IMR-90 (cell line): ENCODE measurements around the gene GOLGA5. TPM values are rescaled to one million over a fixed set of nuclear protein-coding genes. Genes with fewer than 3 reads are reported as not detected.
"Not testable (repeated sequence)": the region's sequence is repeated elsewhere in the genome, so short reads cannot be mapped to it uniquely, and the experiment has no call there.

Experiments used
- ATAC-seq: fragments of 200-7000 bp; cut with Tn5 transposase; 2 replicates; pipeline ENCODE4 v1.9.1; 2020; ENCODE audit warnings: low read depth, mild to moderate bottlenecking, moderate library complexity
- BruUV-seq: library from RNA; stranded (reverse); fragments of 400-500 nt; replicated peaks from 2 replicates; lab custom pipeline; 2021; lab: Mats Ljungman, UMichigan
- CTCF ChIA-PET: fragments of 300-600 bp; formaldehyde crosslinking; extraction: SDS; loops from one replicate; lab custom pipeline; 2021; ENCODE audit warnings: antibody characterized with exemption; lab: Yijun Ruan, JAX
- POLR2A ChIA-PET: fragments of 300-600 bp; sonication (Branson Sonifier 250); formaldehyde crosslinking; loops from one replicate; lab custom pipeline; 2022; ENCODE audit warnings: antibody characterized with exemption; ENCODE audit not compliant: unreplicated experiment; lab: Charles Lee
- DNase-seq: peaks from one replicate; pipeline ENCODE4 v3.0.0; 2013
- H2AFZ ChIP-seq: replicated peaks from 2 replicates; pipeline ENCODE3; 2013; ENCODE audit warnings: low read length, mild to moderate bottlenecking; ENCODE audit not compliant: poor library complexity
- H2AK5ac ChIP-seq: 2 replicates; pipeline ENCODE4 v1.6.1; 2013; ENCODE audit warnings: low read depth, low read length, inconsistent platforms
- H2AK9ac ChIP-seq: replicated peaks from 2 replicates; pipeline ENCODE3; 2013; ENCODE audit warnings: mild to moderate bottlenecking, low read depth, low read length, moderate library complexity; ENCODE audit not compliant: poor library complexity
- H2BK120ac ChIP-seq: 2 replicates; pipeline ENCODE4 v1.6.1; 2013; ENCODE audit warnings: low read depth, low read length, inconsistent platforms
- H2BK15ac ChIP-seq: 3 replicates; pipeline ENCODE4 v1.6.1; 2013; ENCODE audit warnings: low read depth, low read length, inconsistent platforms
- H2BK20ac ChIP-seq: 2 replicates; pipeline ENCODE4 v1.6.1; 2013; ENCODE audit warnings: low read depth, mild to moderate bottlenecking, inconsistent platforms, low read length, moderate library complexity
- H2BK5ac ChIP-seq: 2 replicates; pipeline ENCODE4 v1.6.1; 2013; ENCODE audit warnings: mild to moderate bottlenecking, low read depth, low read length, inconsistent platforms; ENCODE audit not compliant: poor library complexity, severe bottlenecking
- H3K14ac ChIP-seq: replicated peaks from 2 replicates; pipeline ENCODE4 v1.6.1; 2013; ENCODE audit warnings: low read depth, low read length, inconsistent platforms
- H3K18ac ChIP-seq: 2 replicates; pipeline ENCODE4 v1.6.1; 2013; ENCODE audit warnings: low read depth, low read length, control low read depth
- H3K23ac ChIP-seq: 2 replicates; pipeline ENCODE4 v1.6.1; 2013; ENCODE audit warnings: low read depth, low read length, inconsistent platforms
- H3K27ac ChIP-seq: 2 replicates; pipeline ENCODE4 v1.5.1; 2013; ENCODE audit warnings: mild to moderate bottlenecking, control low read depth, low read length; ENCODE audit not compliant: insufficient read depth
- H3K27me3 ChIP-seq: 2 replicates; pipeline ENCODE4 v1.6.1; 2013; ENCODE audit warnings: low read length; ENCODE audit not compliant: control insufficient read depth, insufficient read depth
- H3K36me3 ChIP-seq: 2 replicates; pipeline ENCODE4 v1.6.1; 2013; ENCODE audit warnings: low read length, mixed read lengths; ENCODE audit not compliant: control insufficient read depth, insufficient read depth
- H3K4ac ChIP-seq: 2 replicates; pipeline ENCODE4 v1.6.1; 2013; ENCODE audit warnings: low read depth, low read length, inconsistent platforms
- H3K4me1 ChIP-seq: 2 replicates; pipeline ENCODE4 v1.6.1; 2013; ENCODE audit warnings: low read length, mixed read lengths; ENCODE audit not compliant: control insufficient read depth, insufficient read depth
- H3K4me2 ChIP-seq: 2 replicates; pipeline ENCODE4 v1.6.1; 2013; ENCODE audit warnings: low read depth, mild to moderate bottlenecking, control low read depth, low read length, moderate library complexity
- H3K4me3 ChIP-seq: 2 replicates; pipeline ENCODE4 v1.5.1; 2013; ENCODE audit warnings: low read depth, mild to moderate bottlenecking, control low read depth, low read length, moderate library complexity; ENCODE audit not compliant: insufficient read depth
- H3K56ac ChIP-seq: 2 replicates; pipeline ENCODE4 v1.6.1; 2013; ENCODE audit warnings: low read length, inconsistent platforms; ENCODE audit not compliant: insufficient read depth; ENCODE audit errors: extremely low read depth
- H3K79me1 ChIP-seq, 2 experiments: 2 replicates each; pipeline ENCODE4 v1.6.1; 2013; ENCODE audit warnings: low read length in 2 of 2, inconsistent platforms in 1 of 2, low read depth in 1 of 2
- H3K9ac ChIP-seq: 2 replicates; pipeline ENCODE4 v1.6.1; 2013; ENCODE audit warnings: low read depth, low read length, control low read depth
- H3K9me1 ChIP-seq: 2 replicates; pipeline ENCODE4 v1.6.1; 2013; ENCODE audit warnings: low read length, inconsistent platforms; ENCODE audit not compliant: insufficient read depth
- H3K9me3 ChIP-seq: 2 replicates; pipeline ENCODE4 v1.6.1; 2013; ENCODE audit warnings: low read length; ENCODE audit not compliant: control insufficient read depth, insufficient read depth
- H4K20me1 ChIP-seq: 2 replicates; pipeline ENCODE4 v1.6.1; 2013; ENCODE audit warnings: low read length, inconsistent platforms; ENCODE audit not compliant: insufficient read depth
- H4K5ac ChIP-seq: 2 replicates; pipeline ENCODE4 v1.6.1; 2013; ENCODE audit warnings: mild to moderate bottlenecking, low read depth, low read length, control low read depth
- H4K8ac ChIP-seq, 2 experiments: 2 replicates each; pipeline ENCODE4 v1.6.1; 2013; ENCODE audit warnings: low read depth in 2 of 2, low read length in 2 of 2, control low read depth in 1 of 2, inconsistent platforms in 1 of 2
- H4K91ac ChIP-seq: 2 replicates; pipeline ENCODE4 v1.6.1; 2013; ENCODE audit warnings: low read depth, low read length, inconsistent platforms; ENCODE audit not compliant: insufficient read depth
- WGBS, 2 experiments: methylation state at CpG; one replicate each; pipeline versions ENCODE4 v1.1.5 to v1.1.7; 2013; ENCODE audit warnings: missing lambda C conversion rate in 2 of 2; ENCODE audit not compliant: insufficient read length in 1 of 2; ENCODE audit errors: extremely low coverage in 2 of 2; 5-methylcytosine and 5-hydroxymethylcytosine counted together
- dilution Hi-C: fragments of 300-500 bp; cut with HindIII; formaldehyde crosslinking; loops from one replicate; pipeline ENCODE4 v1.14.3; 2018; ENCODE audit warnings: low sequenced_read_pairs; ENCODE audit not compliant: unreplicated experiment
- in situ Hi-C: fragments of 300-500 bp; cut with MboI; formaldehyde crosslinking; loops from 3 replicates; pipeline ENCODE4 v1.14.3; 2019; ENCODE audit warnings: low sequenced_read_pairs, inconsistent platforms, mixed read lengths
- intact Hi-C: fragments of 100-400 bp; cut with micrococcal nuclease; formaldehyde crosslinking; loops from 2 replicates; pipeline ENCODE4 v1.10.0; 2022
- polyA plus RNA-seq, 3 experiments: library from polyadenylated mRNA; depleted of rRNA; stranded (reverse); fragments of >200 nt; gene quantifications; 2 replicates each; pipeline ENCODE4 v1.2.3, GENCODE V29; 2012; ENCODE audit warnings: low replicate concordance in 1 of 3
- total RNA-seq: library from RNA; depleted of rRNA; stranded (reverse); fragments of >200 nt; gene quantifications from 2 replicates; pipeline ENCODE4 v1.2.3, GENCODE V29; 2012

GOLGA5 gene
- total and polyA plus RNA-seq, 2 of the 4 experiments (the other 2 are of a cell fraction), result 35.0 to 59.5 TPM

DNA sequence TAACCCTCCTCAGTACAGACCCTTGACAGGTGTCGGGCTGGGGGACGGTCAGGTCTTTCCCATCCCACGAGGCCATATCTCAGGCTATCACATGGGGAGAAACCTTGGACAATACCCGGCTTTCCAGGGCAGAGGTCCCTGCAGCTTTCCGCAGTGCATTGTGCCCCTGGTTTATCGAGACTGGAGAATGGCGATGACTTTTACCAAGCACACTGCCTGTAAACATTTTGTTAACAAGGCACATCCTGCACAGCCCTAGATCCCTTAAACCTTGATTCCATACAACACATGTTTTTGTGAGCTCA is 26.4 kb downstream of the GOLGA5 start:
- H4K5ac ChIP-seq, CTCF ChIA-PET, H4K91ac ChIP-seq, H3K18ac ChIP-seq, H3K9me1 ChIP-seq, H2BK20ac ChIP-seq, H3K27ac ChIP-seq, DNase-seq, H2AK5ac ChIP-seq, H3K56ac ChIP-seq, H2BK5ac ChIP-seq, BruUV-seq, H3K23ac ChIP-seq, POLR2A ChIA-PET, H3K4me2 ChIP-seq, H3K9me3 ChIP-seq, H3K79me1 ChIP-seq, H3K4me1 ChIP-seq, H2BK15ac ChIP-seq, H3K14ac ChIP-seq, H4K20me1 ChIP-seq, H2AK9ac ChIP-seq, dilution Hi-C loops, H3K4ac ChIP-seq, H2BK120ac ChIP-seq, ATAC-seq, H3K27me3 ChIP-seq, H3K9ac ChIP-seq, H2AFZ ChIP-seq, H4K8ac ChIP-seq, H3K4me3 ChIP-seq: not testable (repeated sequence)
- peaks cover 35% of the 10 kb centered on the region for H3K36me3 ChIP-seq
- no CpG with 5 or more reads among the region's 7 CpGs for WGBS, 2 experiments
- intact Hi-C loops (loop anchor here (10.0 kb wide), 2 partner anchors 676 to 1346 kb away; no protein-coding TSS in a partner anchor), in situ Hi-C loops (loop anchor here (25.0 kb wide), 1 partner anchor 1333 kb away; no protein-coding TSS in a partner anchor)
